HS-5 (cell line): Measurements from ENCODE around the gene SULT2B1.

Experiments used
- DNase-seq: peaks from one replicate; pipeline ENCODE4 v3.0.0-alpha.2; 2012; ENCODE audit warnings: low read depth

SULT2B1 gene

DNA sequence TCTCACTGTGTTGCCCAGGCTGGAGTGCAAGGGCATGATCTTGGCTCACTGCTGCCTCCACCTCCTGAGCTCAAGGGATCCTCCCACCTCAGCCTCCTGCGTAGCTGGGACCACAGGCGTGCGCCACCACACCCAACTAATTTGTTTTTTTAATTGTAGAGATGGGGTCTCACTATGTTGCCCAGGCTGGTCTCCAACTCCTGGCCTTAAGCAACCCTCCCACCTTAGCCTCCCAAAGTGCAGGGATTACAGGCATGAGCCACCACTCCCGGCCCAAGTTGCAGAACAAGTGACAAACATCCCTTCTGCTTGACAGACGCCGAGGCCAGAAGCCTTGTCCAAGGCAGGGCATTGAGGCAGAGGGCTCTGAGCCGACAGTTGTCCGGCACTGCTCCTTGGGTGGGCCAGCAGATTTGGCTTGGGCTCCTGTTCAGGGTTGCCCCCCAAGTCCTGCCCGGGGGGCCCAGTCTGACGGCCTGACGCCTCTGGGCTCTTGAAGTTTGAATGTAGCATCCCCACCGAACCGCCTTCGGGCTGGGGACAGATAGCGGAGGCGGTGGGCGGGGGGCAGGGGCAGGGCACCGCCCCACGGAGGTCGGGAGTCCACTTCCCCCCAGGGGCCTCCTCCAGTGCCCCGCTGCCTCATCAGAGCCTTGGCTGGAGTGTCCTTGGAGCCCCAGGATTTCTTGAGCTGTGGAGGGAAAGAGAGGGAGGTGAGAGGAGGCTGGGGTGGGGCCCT is 48.9 kb downstream of the SULT2B1 start:
- no peak for DNase-seq

DNA sequence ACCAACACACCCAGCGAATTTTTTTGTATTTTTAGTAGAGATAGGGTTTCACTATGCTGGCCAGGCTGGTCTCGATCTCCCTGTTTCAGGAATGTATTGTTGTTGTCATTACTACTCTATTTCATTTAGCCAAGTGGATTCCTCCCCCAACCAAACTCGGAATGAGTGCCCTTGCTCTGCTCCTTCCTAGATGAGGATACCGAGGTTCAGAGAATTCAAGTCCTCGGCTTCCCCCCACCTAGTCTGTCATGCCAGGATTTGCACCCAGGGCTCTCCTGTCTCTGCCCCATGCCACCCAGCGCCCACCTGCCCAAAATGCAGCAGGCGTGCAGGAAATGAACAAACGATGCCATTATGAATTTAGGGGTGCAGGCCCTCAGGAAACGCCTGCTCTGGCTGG is 51.0 kb downstream of the SULT2B1 start:
- no peak for DNase-seq

DNA sequence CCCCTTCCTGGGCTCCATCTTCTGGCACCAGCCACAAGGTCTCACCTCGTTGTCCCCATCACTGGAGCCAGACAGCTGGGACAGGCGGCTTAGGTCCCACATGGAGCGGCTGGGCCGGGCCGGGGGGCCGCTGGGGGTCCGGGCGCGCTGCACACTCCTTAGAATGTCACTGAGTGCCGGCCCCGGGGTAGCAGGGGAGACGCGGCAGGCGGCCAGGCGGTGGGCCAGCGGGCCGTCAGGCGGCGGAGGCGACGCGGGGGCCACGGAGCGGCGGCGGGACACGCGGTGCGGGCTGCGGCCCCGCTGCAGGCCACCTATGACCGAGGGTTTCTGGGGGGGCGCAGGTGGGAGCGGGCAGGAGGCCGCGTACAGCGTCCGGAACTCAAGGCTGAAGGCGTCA is 51.5 kb downstream of the SULT2B1 start:
- no peak for DNase-seq

DNA sequence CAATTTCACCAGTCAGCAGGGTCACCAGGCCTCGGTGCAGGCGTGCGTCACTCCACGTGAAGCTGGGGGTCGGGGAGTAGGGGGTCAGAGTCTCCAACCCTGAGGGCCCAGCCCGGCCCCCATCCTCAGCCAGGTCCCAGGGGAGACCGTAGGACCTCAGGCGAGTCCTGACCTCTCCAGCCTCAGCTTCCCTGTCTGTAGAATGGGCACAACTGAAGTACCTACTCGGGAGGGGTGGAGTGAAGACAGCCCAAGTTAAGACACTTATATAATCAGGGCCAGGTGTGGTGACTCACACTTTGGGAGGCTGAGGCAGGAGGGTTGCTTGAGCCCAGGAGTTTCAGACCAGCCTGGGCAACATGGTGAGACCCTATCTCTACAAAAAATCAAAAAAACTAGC is 51.9 kb downstream of the SULT2B1 start:
- DNase-seq = no peak

DNA sequence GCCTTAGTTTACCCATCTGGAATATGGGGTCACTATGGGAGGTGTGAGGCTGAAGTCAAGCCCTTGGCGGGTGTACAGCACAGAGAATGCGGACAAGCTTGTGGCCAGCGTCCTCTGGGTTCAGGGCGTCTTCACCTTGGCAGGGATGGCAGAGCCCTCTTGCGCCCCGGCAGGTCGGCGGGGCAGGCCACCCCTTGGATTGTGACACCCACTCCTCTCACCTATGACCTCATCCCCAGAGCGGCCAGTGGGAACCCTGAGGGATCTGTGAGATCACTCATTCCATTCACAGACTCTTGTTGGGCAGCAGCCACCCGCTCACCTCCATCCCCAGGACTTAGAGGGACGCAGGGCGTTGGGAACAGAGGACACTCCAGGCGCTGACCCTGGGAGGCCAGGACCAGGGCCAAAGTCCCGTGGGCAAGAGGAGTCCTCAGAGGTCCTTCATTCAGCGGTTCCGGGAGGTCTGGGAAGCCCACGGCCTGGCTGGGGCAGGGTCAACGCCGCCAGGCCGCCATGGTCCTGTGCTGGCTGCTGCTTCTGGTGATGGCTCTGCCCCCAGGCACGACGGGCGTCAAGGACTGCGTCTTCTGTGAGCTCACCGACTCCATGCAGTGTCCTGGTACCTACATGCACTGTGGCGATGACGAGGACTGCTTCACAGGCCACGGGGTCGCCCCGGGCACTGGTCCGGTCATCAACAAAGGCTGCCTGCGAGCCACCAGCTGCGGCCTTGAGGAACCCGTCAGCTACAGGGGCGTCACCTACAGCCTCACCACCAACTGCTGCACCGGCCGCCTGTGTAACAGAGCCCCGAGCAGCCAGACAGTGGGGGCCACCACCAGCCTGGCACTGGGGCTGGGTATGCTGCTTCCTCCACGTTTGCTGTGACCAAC is 54.7 kb downstream of the SULT2B1 start, which contains the start of gene SPACA4:
Gene SPACA4 (plus strand): TSS at position 280 of the 896 bp plus-strand sequence. CDS start 237 bp downstream, at position 517.
- DNase-seq = no peak

DNA sequence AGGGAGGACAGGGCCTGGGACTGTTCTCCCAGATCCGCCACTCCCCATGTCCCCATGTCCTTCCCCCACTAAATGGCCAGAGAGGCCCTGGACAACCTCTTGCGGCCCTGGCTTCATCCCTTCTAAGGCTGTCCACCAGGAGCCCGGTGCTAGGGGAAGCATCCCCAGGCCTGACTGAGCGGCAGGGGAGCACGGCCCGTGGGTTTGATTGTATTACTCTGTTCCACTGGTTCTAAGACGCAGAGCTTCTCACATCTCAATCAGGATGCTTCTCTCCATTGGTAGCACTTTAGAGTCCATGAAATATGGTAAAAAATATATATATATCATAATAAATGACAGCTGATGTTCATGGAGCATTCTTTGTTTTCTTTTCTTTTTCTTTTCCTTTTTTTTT is 55.4 kb downstream of the SULT2B1 start:
- DNase-seq = no peak

DNA sequence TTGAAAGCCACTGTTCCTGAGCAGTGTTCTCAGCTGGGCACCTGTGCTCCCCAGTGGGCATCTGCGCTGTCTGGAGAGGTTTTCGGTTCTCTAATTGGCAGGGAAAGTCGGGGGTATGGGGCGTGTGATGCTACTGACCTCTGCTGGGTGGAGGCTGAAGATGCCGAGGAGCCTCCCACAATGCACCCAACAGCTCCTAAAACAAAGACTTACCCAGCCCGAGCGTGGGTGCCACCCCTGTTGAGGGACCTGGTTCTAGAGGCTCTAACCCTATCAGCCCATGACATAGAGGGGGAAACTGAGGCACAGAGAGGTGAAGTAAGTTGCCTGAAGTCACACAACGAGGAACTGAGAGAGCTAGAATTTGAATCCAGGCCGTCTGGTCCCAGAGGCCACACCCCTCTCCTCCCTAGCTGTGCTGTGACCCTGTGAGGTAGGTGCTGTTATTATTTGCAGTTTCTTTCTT is 56.9 kb downstream of the SULT2B1 start:
- DNase-seq = no peak

DNA sequence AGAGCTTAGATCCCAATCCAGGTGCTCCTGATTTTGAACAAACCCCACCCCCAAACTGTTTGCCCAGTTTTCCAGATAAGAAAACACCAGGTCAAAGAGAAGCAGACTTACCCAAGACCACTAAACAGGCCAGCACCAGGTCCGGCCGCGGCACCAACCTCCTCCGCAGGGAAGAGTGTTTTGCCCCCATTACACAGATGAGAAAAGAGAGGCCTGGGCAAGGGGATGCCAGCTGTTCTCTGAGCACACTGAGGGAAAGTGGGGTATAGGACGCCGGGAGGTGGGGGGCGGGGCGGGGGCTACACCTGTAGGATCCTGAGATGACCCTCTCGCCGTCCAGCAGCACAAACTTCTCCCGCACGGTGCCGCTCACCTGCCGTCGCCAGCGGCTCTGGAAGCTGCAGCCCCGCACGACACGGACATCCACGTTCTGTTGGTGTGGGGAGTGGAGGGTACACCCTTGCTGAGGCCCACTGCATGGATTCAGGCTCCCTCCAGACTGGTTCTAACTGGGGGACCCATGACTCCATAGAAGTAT is 57.7 kb downstream of the SULT2B1 start:
- no peak for DNase-seq

DNA sequence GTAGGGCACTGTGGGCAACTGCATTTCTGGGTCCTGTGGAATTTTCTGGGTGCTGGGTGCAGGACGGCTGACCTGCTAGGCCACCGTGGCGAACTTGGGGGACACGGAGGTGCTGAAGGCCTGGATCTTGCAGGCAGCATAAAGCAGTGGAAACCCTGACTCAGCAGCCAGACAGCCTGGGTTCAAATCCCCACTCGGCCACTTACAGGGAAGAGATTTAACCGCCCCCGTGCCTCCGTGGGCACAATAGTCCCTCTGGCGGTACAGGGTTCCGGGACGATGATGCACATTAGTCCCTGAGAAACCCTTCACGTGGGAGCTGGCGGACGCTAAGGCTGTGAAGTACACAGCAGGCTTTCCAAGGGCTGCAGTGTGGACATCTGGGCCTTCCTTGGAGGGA is 59.9 kb downstream of the SULT2B1 start:
- DNase-seq = no peak

DNA sequence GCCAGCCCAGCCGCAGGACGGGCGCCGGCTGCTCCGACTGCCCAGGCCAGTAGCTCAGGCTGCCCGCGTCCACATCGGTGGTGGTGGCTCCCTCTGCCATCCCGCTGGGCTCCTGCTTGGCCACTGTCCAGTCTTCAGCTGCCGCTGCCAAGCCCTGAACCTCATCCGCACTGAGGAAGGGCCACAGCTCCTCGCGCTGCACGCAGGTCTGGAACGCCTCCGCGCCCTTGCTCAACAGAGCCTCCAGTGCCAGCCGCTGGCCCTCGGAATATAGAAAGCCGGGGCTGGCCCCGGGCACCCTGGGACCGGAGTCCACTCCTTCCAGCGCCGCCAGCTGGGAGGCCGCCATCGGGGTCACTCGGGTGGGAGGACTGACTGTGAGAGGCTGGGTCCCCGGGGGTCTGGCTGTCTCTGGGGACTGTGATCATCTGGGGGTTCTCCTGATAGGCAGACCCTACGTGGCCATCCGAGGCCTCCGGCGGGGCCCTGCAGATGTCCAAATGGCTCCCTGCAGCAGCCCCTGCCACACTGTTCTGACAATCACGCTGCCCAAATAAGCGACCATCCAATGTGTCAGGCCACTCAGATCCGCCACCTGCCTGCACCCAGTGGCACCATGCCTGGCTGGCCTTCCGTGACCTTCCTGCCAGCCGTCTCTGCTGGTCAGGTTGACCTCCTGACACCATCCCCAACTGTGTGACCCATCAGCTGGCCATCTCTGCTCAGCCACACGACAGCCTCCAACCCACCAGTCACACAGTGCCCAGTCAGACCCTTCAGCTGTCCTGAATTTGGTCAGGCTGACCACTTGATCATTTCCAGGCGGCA is 61.3 kb downstream of the SULT2B1 start:
- DNase-seq = no peak

DNA sequence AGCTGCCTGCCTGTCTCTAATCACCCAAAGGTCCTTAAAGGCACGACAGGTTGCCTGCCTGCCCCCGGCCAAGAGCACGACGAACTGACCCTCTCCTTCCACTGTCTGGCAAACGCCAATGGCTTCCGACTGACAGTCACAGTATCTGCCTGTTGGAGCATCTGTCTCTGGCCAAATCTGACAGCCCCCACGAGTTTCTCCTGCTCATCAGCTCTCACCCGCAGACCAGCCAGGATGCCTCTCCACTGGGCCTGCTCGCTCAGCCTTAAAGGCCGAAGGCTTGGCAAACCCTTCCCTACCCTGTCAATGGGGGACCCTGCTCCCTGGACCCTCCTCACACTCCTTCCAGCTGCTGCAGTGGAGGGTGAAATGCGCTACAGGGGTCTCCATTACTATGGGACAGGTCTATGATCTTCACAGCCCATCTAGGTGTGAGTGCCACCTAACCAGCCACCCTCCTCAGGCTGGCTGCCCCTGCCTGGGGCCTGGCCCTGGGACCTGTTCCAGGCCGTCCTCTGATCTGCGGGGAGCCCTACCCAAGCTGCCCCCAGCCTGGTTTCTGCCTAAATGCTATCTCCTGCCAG is 62.0 kb downstream of the SULT2B1 start:
- no peak for DNase-seq

DNA sequence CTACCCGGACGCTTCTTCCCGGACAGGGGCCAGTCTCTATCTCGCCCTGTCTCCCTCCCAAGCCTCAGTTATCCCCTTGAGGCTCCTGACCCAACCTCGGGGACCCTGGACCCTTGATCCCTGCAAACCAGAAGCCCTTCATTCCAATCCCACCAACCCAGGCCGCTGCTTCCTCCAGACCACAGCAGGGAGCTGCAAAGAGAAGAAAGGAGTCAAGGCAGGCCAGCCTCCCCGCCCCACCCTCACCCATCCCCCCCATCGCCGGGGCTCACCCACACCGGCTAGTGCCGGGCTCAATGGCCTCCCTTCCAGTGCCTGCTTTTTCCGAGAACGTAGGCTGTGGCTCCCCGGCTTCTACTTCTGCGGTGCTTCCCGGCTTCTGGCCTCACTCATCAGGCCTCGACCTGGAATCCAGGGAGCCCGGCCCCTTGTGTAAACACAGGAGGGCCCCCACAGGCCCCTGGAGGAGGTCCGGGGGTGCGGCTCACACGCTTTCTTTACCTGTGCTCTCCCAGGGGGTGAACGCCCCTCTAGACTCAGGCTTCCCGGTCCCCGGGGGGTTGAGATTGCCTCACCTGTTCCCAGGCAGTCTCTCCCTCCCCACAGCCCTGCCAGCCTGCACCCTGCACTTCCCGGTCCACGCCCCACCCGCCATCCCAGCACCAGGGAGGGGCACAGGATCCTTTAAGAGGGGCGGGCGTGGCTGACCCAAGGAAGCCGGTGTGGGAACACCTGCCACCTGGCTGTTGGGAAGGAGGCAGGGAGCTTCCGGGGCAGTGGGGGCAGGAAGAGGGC is 62.7 kb downstream of the SULT2B1 start, which contains the start of gene FAM83E:
Gene FAM83E (minus strand): TSS at position 641 of the 795 bp plus-strand sequence. CDS start 1,704 bp downstream, outside the sequence.
- no peak for DNase-seq

DNA sequence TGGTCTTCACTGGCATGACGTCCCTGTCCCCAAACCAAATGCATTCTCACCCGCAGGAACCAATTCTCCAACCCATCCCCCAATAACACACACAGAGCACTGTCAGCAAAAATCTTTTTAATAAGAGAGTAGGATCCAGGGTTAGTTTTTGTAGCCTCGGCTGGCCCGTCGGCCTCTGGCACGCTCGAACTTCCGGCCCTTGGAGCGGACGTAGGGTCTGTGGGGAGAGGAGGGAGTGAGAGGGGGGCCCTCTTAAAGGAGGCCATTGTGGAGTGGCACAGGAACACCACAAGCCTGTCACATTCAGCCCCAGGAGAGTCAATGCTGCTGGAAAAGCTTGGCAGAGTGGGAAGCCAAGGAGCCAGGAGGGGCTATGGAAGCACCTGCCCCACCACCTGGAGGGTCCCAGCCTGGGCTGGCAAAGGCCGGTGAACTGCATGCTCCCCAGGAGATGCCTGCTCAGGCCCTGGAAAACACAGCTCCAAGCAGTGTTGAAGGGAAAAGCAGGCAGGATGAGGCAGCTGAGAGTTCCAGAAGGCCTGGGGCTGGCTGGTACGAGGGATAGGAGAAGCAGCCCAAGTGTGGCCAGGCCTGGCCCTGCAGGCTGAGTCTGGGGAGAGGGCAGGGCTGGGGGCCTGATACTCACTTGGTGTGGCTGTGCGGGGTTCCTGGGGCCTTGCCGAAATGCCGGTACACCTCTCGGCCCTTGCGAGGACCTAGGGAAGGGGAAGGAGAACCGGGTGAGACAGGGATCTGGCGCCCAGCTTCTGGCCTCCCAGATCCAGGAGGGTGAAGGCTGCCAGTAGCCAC is 63.5 kb downstream of the SULT2B1 start:
- DNase-seq = no peak

DNA sequence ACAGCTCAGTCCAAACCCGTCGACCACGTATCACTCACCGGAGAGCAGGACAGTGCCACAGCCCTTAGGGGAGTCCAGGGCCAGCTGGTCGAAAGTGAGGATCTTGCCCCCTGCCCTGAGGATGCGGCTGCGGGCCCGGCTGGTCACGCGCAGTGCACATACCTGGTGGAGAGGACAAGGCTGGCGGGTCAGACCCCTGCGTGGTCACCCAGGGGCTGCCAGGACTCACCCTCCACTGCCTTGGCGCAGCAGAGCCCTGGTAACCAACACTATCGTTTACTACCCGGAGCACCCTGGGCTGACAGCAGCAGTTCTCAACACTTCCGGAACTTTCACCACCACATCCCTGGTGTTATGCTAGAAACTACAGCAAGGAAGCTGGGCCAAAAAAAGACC is 64.1 kb downstream of the SULT2B1 start:
- DNase-seq = no peak

DNA sequence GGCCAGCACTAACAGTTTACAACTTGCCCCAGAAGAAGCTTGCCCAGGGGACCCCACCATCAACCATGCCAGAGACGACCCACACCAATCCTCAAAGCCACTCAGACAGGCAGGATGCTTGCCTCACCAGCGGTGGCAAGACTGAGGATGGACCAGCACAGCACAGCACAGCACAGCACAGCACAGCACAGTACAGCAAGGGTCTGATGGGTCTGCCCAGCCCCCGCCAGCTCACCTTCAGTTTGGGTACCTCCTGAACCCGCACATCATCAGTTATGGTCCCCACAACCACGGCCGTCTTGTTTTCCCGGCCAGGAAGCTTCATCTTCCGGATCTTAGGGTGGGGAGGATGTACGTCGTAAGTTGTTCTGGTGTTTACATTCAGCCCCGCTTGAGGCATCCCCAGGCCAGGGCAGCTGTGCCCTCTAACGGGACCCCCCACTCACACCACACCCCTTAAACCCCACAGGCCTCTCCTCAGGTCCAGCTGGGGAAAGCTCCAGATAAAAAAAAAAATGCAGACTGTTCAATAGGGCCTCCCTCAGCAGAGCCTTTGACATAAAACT is 64.6 kb downstream of the SULT2B1 start:
- DNase-seq = no peak

DNA sequence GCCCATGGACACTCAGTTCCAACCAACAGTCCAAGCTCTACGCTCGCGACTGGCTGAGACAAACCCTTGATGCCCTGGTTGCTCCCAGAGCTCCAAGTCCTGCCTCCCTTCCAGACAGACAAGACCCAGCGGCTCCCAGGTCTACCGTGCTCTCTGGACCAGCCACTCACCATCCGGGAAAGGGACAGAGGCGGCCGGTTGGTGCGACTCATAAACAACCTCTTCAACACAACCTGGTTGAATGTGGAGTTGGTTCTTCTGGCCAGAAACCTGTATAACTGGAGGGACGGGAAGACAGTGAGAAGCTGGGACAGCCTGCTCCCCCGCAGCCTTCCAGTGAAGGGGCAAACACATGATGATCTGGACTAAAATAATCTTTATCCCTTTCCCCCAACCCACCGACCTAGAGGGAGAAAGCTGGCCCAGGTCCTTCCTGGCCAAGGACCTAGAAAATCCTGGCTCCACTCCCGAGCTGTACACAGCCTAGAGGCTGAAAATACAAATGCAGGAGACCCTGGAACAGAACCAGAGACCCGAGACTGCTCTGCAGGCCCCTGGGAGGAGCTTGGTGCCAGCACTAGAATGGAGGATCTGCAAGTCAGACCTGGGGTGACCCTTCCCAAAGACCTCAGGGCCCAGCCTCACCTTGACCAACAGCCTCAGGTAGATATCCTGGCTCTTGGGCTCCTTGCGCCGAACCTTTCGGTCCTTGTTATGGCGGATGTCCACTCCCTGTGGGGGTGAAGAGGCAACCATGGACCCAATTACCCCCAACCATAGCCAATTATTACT is 65.4 kb downstream of the SULT2B1 start:
- no peak for DNase-seq

DNA sequence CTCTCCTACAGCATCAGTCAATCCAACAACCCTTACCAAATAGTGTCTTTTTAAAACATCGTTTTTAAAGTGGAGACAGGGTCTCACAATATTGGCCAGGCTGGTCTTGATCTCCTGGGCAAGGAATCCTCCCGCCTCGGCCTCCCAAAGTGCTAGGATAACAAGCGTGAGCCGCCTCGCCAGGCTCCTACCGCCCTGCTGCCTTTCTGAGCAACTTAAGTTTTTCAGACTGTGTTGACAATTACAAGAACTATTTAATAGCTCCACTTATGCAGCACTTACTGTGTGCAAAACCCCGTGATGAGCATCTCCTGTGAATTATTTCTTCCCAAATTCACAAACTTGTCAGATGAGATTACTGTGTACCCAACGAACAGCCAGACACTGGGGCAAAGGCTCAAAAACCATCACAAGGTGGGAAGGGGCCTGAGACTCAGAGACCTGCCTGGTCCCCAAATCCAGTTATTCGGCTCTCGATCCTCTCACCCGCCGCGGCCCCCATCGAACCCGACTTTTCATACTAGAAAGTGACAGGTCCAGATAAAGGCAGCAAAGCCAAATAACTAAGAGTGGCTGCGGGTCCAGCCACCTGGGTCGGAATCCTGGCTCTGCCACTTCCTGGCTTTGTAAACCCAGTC is 66.4 kb downstream of the SULT2B1 start:
- DNase-seq = no peak
